H1 (cell line): ENCODE results near the gene ATP5ME. TPM values are rescaled to one million over a fixed set of nuclear protein-coding genes. Genes with fewer than 3 reads are reported as not detected.
A peak's percentile ranks its signal among the peaks of the same experiment; 100 is the strongest.

Source experiments
- BRCA1 ChIP-seq: IDR thresholded peaks from 2 replicates; pipeline ENCODE4 v1.6.1; 2012; ENCODE audit warnings: low read depth, low read length, improper control_type of control experiment
- CHD2 ChIP-seq: IDR thresholded peaks from 2 replicates; pipeline ENCODE4 v1.6.1; 2012; ENCODE audit warnings: low read length, improper control_type of control experiment
- CTCF ChIP-seq, 3 experiments: IDR thresholded peaks; 1 replicate in 2 of 3; 2 replicates in 1 of 3; pipeline versions ENCODE4 v1.5.1 to v1.6.1; 2011; ENCODE audit warnings: low read length in 3 of 3, mild to moderate bottlenecking in 3 of 3, inconsistent platforms in 2 of 3, low read depth in 1 of 3, moderate library complexity in 1 of 3; ENCODE audit not compliant: insufficient read depth in 1 of 3; ENCODE audit errors: control extremely low read depth in 1 of 3
- MAX ChIP-seq: IDR thresholded peaks from 2 replicates; pipeline ENCODE4 v1.6.1; 2012; ENCODE audit warnings: inconsistent platforms
- SIRT6 ChIP-seq: IDR thresholded peaks from one replicate; pipeline ENCODE4 v1.7.1; 2012; ENCODE audit warnings: low read length, inconsistent platforms
- TAF1 ChIP-seq: IDR thresholded peaks from 2 replicates; pipeline ENCODE4 v1.6.1; 2011; ENCODE audit warnings: mild to moderate bottlenecking, low read depth, low read length
- TBP ChIP-seq: IDR thresholded peaks from 2 replicates; pipeline ENCODE4 v1.6.1; 2011; ENCODE audit warnings: low read depth, low read length, improper control_type of control experiment
- ZNF274 ChIP-seq: IDR thresholded peaks from 2 replicates; pipeline ENCODE4 v1.7.0; 2012; ENCODE audit warnings: low read length, borderline replicate concordance; ENCODE audit errors: extremely low read depth
- polyA plus RNA-seq, 7 experiments: library from polyadenylated mRNA; depleted of rRNA in 3 of 7; stranded (reverse) in 5 of 7; unstranded in 2 of 7; fragments of >200 nt in 5 of 7; fragments of 200-250 nt in 2 of 7; gene quantifications; 1 replicate in 5 of 7; 2 replicates in 1 of 7; 4 replicates in 1 of 7; pipeline versions ENCODE4 v1.2.1 to v1.2.3, GENCODE V29; 2011 to 2013; ENCODE audit warnings: missing spikeins in 2 of 7, mixed read lengths in 2 of 7
- total RNA-seq: library from RNA; stranded (reverse); fragmentation: NEBNext Ultra II Directional; extraction: Animal tissue kit (Norgen Biotek cat#: 25700); gene quantifications from 2 replicates; pipeline ENCODE4 v1.2.1, GENCODE V29; 2021

ATP5ME gene
- total and polyA plus RNA-seq, 2 of the 8 experiments (the other 6 are each of a cell fraction or from before 2014, with no cell fraction given): 375 to 450 TPM

GRCh38 chr4:673349-674091 lies 556 bp downstream of the ATP5ME start (continued):
- no peak for TF ChIP-seq SIRT6
- TF ChIP-seq MAX: peak; percentile 86
- no peak for TF ChIP-seq BRCA1
- no peak for TF ChIP-seq TBP
- TF ChIP-seq ZNF274: no peak
- peak; percentile 51 for TF ChIP-seq TAF1
- no peak for TF ChIP-seq CHD2
- no peak for TF ChIP-seq CTCF (IDR thresholded peaks at IDR 0.05; ENCODE audit: control extremely low read depth in 1 of 3, insufficient read depth in 1 of 3, low read depth in 1 of 3, low read length in 3 of 3)
- TF ChIP-seq, all 59 proteins: peak for 5
